ENCODE measurements around the gene COL6A1.

COL6A1 gene

GRCh38 chr21:45983649-45983965 is 2.0 kb downstream of the COL6A1 start:
- no peak for TF ChIP-seq CTCF (IDR thresholded peaks at IDR 0.05; ENCODE audit: low read depth, low read length, missing control alignments)
- no peak overlapping the region for H3K4me3 ChIP-seq (ENCODE audit: low read depth, low read length)
- DNase-seq (ENCODE audit: low read depth), result no peak

- no peak for TF ChIP-seq CTCF (IDR thresholded peaks at IDR 0.05; ENCODE audit: low read depth, low read length, missing control alignments)
- no peak for DNase-seq (ENCODE audit: low read depth)
- no peak overlapping the region for H3K4me3 ChIP-seq (ENCODE audit: low read depth, low read length)
These were observed 2.5 kb downstream of the COL6A1 start for GRCh38 chr21:45983981-45984551.

- H3K4me3 ChIP-seq (ENCODE audit: low read depth, low read length), result no peak overlapping the region
- no peak for TF ChIP-seq CTCF (IDR thresholded peaks at IDR 0.05; ENCODE audit: low read depth, low read length, missing control alignments)
These were observed 3.1 kb downstream of the COL6A1 start for GRCh38 chr21:45984584-45985095.

GRCh38 chr21:45985471-45986315 is 4.1 kb downstream of the COL6A1 start:
- no peak overlapping the region for H3K4me3 ChIP-seq (ENCODE audit: low read depth, low read length)
- DNase-seq (ENCODE audit: low read depth), result no peak
- TF ChIP-seq CTCF (IDR thresholded peaks at IDR 0.05; ENCODE audit: low read depth, low read length, missing control alignments), result no peak

More at GRCh38 chr21:45984584-45985095, 3.1 kb downstream of the COL6A1 start:
- DNase-seq (ENCODE audit: low read depth), result no peak

GRCh38 chr21:45986316-45987051 is 4.9 kb downstream of the COL6A1 start:
- TF ChIP-seq CTCF (IDR thresholded peaks at IDR 0.05; ENCODE audit: low read depth, low read length, missing control alignments), result no peak
- no peak for DNase-seq (ENCODE audit: low read depth)
- H3K4me3 ChIP-seq (ENCODE audit: low read depth, low read length), result no peak overlapping the region

- no peak for TF ChIP-seq CTCF (IDR thresholded peaks at IDR 0.05; ENCODE audit: low read depth, low read length, missing control alignments)
- DNase-seq (ENCODE audit: low read depth), result no peak
- H3K4me3 ChIP-seq (ENCODE audit: low read depth, low read length), result no peak overlapping the region
These were observed 5.6 kb downstream of the COL6A1 start for GRCh38 chr21:45987121-45987711.
